Uterus (tissue), 2 donors: ENCODE results near the gene ZNF493.

Experiments used
- CTCF ChIP-seq, 4 experiments: fragments of 200-600 bp in 2 of 4; fragments of 450-650 bp in 2 of 4; sonication (generic) in 2 of 4; IDR thresholded peaks; one replicate each; pipeline ENCODE4 v1.5.1; 2016 to 2019; ENCODE audit warnings: antibody characterized with exemption in 4 of 4, mild to moderate bottlenecking in 2 of 4, moderate library complexity in 1 of 4
- POLR2A ChIP-seq, 2 donors: fragments of 450-650 bp; IDR thresholded peaks; one replicate each; pipeline ENCODE4 v1.6.1; 2016; ENCODE audit warnings: antibody characterized with exemption in 2 of 2, mild to moderate bottlenecking in 1 of 2, moderate library complexity in 1 of 2

- no peak for TF ChIP-seq POLR2A (IDR thresholded peaks at IDR 0.05)
- TF ChIP-seq CTCF (IDR thresholded peaks at IDR 0.05): no peak
These were observed 26.4 kb downstream of the ZNF493 start for GRCh38 chr19:21423057-21424041.
